Cardiac muscle cell (in vitro differentiated cells and primary cell): ENCODE data around the gene LPCAT2. TPM values are rescaled to one million over a fixed set of nuclear protein-coding genes. Genes with fewer than 3 reads are reported as not detected.

Experiments used
- DNase-seq, 2 donors: peaks; one replicate each; pipeline versions ENCODE4 v3.0.0 to v3.0.0-alpha.2; 2010 to 2017; ENCODE audit warnings: low read depth in 1 of 2, low spot score in 1 of 2
- H3K27ac ChIP-seq: fragments of 200-600 bp; sonication (generic); 2 replicates; pipeline ENCODE4 v1.5.1; 2016
- H3K27me3 ChIP-seq: fragments of 200-600 bp; sonication (generic); 2 replicates; pipeline ENCODE4 v1.6.0; 2016; ENCODE audit warnings: control low read depth
- H3K36me3 ChIP-seq: fragments of 200-600 bp; sonication (generic); 2 replicates; pipeline ENCODE4 v1.5.1; 2016; ENCODE audit warnings: control low read depth
- H3K4me1 ChIP-seq: fragments of 200-600 bp; sonication (generic); 2 replicates; pipeline ENCODE4 v1.8.1; 2017; ENCODE audit warnings: low read depth, mild to moderate bottlenecking, mixed run types
- H3K4me3 ChIP-seq: fragments of 200-600 bp; sonication (generic); 2 replicates; pipeline ENCODE4 v1.5.1; 2016; ENCODE audit warnings: mild to moderate bottlenecking
- H3K9me3 ChIP-seq: fragments of 200-600 bp; sonication (generic); 2 replicates; pipeline ENCODE4 v1.5.1; 2017; ENCODE audit warnings: low read depth, mild to moderate bottlenecking, control low read depth
- polyA plus RNA-seq: library from polyadenylated mRNA; unstranded; fragments of >200 nt; fragmentation: Nextera tagmentation; extraction: Ambion mirVana; gene quantifications from 2 replicates; pipeline ENCODE4 v1.2.1, GENCODE V29; 2016
- total RNA-seq: library from RNA; depleted of rRNA; stranded (reverse); fragments of >200 nt; gene quantifications from 2 replicates; pipeline ENCODE4 v1.2.3, GENCODE V29; 2016
- TF ChIP-seq, protein P1 (sequence below): IDR thresholded peaks from 2 replicates; pipeline ENCODE4 v1.5.1; 2012; ENCODE audit warnings: low read depth, mild to moderate bottlenecking, low read length

Gene LPCAT2
- total and polyA plus RNA-seq, 2 experiments from 2014 or later: 4.0 to 6.2 TPM

DNA sequence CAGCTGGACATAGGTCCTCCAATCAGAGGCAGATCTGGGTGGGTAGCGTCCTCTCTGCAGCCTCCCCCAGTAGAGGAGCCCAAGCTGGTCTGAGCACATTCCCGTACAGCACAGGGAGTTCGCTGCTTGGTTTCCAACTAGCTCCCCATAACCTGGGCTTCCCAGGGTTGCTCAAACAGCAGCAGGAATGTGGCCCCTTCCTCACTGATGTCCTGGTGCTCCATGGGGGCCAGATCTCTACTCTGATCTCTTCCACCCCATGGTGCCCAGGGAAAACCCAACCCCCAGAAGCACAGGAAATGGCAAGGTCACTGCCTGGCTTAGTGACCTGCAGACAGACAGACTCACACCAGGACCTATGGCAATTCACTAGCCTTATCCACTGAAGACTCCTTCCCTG is 41.0 kb upstream of the LPCAT2 start:
- H3K36me3 ChIP-seq: no peaks in the 10 kb centered on the region
- no peak for DNase-seq
- TF ChIP-seq, protein P1, sequence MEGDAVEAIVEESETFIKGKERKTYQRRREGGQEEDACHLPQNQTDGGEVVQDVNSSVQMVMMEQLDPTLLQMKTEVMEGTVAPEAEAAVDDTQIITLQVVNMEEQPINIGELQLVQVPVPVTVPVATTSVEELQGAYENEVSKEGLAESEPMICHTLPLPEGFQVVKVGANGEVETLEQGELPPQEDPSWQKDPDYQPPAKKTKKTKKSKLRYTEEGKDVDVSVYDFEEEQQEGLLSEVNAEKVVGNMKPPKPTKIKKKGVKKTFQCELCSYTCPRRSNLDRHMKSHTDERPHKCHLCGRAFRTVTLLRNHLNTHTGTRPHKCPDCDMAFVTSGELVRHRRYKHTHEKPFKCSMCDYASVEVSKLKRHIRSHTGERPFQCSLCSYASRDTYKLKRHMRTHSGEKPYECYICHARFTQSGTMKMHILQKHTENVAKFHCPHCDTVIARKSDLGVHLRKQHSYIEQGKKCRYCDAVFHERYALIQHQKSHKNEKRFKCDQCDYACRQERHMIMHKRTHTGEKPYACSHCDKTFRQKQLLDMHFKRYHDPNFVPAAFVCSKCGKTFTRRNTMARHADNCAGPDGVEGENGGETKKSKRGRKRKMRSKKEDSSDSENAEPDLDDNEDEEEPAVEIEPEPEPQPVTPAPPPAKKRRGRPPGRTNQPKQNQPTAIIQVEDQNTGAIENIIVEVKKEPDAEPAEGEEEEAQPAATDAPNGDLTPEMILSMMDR: no peak
- no peaks in the 10 kb centered on the region for H3K27me3 ChIP-seq
- H3K4me3 ChIP-seq: no peak overlapping the region
- no peak overlapping the region for H3K27ac ChIP-seq
- H3K4me1 ChIP-seq: no peaks in the 10 kb centered on the region
- no peaks in the 10 kb centered on the region for H3K9me3 ChIP-seq

DNA sequence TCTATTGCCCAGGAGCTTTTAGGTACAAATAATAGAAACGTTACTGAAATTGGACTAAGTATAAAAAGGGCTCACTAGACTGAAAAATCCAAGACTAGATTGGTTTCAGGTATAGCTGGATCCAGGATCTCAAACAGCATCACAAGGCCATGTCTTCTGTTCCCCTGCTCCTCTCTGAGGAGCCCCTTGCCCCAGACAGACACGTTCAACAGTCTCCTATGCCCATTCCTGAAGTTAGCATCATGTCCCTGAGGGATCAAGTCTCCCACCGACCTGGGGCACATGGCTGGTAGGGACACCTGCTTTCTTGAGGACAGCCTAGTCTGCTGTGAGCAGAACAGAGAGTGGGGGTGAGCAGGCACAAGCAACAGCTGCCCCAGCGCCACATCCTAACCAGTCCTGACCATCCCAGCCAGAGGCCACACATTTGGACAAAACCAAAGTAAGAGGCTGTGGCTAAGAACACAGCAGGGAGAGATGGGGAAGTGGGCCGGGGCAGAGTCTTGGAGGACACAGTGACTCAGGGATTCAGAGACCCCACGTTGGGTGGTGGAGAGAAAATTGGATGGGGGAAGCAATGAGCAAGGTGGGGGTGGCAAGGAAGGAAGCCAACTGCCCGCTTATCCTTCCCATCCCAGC is 40.4 kb upstream of the LPCAT2 start:
- no peaks in the 10 kb centered on the region for H3K9me3 ChIP-seq
- H3K4me1 ChIP-seq: no peaks in the 10 kb centered on the region
- no peaks in the 10 kb centered on the region for H3K36me3 ChIP-seq
- TF ChIP-seq, protein P1: no peak
- peaks cover 2% of the 10 kb centered on the region for H3K27me3 ChIP-seq
- H3K27ac ChIP-seq: no peak overlapping the region
- H3K4me3 ChIP-seq: no peak overlapping the region
- no peak for DNase-seq

- Histone ChIP-seq H3K4me1 (no peaks in the 10 kb centered on the region), H3K27ac (no peak overlapping the region), H3K4me3 (no peak overlapping the region), H3K27me3 (peaks cover 7% of the 10 kb centered on the region), H3K9me3 (no peaks in the 10 kb centered on the region), H3K36me3 (no peaks in the 10 kb centered on the region)
- DNase-seq: no peak
- TF ChIP-seq, protein P1: no peak
Measured at GRCh38 chr16:55469821-55470532, 38.9 kb upstream of the LPCAT2 start.

- TF ChIP-seq, protein P1: no peak
- H3K4me1 ChIP-seq: no peaks in the 10 kb centered on the region
- no peaks in the 10 kb centered on the region for H3K36me3 ChIP-seq
- peaks cover 7% of the 10 kb centered on the region for H3K27me3 ChIP-seq
- peak in 1 of 2 donors; percentile 54 for DNase-seq
- H3K4me3 ChIP-seq: no peak overlapping the region
- no peaks in the 10 kb centered on the region for H3K9me3 ChIP-seq
- no peak overlapping the region for H3K27ac ChIP-seq
Measured at GRCh38 chr16:55470533-55471371, 38.1 kb upstream of the LPCAT2 start.

GRCh38 chr16:55471448-55472097 is 37.3 kb upstream of the LPCAT2 start:
- no peak overlapping the region for H3K4me3 ChIP-seq
- H3K9me3 ChIP-seq: no peaks in the 10 kb centered on the region
- TF ChIP-seq, protein P1: no peak
- peaks cover 12% of the 10 kb centered on the region for H3K27me3 ChIP-seq
- H3K27ac ChIP-seq: no peak overlapping the region
- DNase-seq: peak in 1 of 2 donors; percentile 81
- no peaks in the 10 kb centered on the region for H3K4me1 ChIP-seq
- no peaks in the 10 kb centered on the region for H3K36me3 ChIP-seq
